ENCODE results near the gene USP13. TPM values are rescaled to one million over a fixed set of nuclear protein-coding genes. Genes with fewer than 3 reads are reported as not detected.

Gene USP13
- total and polyA plus RNA-seq, 2 of the 13 experiments (the other 11 are each of a cell fraction or from before 2014, with no cell fraction given) = 15.9 to 36.7 TPM

DNA sequence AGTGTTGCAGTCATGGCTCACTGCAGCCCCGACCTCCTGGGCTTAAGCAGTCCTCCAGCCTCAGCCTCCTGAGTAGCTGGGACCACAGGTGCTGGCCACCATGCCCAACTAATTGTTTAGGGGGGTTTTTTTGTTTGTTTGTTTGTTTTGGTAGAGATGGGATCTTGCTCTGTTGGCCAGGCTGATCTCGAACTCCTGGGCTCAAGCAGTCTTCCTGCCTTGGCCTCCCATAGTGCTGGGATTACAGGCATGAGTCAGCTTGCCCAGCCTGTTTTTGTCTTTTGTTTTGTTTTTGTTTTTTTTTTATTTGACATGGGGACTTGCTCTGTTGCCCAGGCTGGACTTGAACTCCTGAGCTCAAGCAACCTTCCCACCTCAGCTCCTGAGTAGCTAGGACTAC is 30.8 kb upstream of the USP13 start:
- BruUV-seq (replicated peaks) = no TSS peak
- POLR2A ChIA-PET = no interaction called here
- Histone ChIP-seq H3K4me1 (ENCODE audit: insufficient read depth, low read length) (no peaks in the 10 kb centered on the region), H3K4me3 (replicated peaks in 1 of 3; ENCODE audit: insufficient read depth in 1 of 3, low read depth in 2 of 3, low read length in 3 of 3) (no peak overlapping the region), H3K27me3 (ENCODE audit: control insufficient read depth in 1 of 2, insufficient read depth in 2 of 2, low read length in 2 of 2) (no peaks in the 10 kb centered on the region), H3K4me2 (ENCODE audit: low read depth, low read length) (no peak overlapping the region), H4K20me1 (ENCODE audit: insufficient read depth, low read length) (no peaks in the 10 kb centered on the region), H3K9ac (ENCODE audit: insufficient read depth, low read depth, low read length) (no peak overlapping the region), H3K9me3 (ENCODE audit: low read length) (no peaks in the 10 kb centered on the region), H3K36me3 (replicated peaks in 1 of 2; ENCODE audit: control insufficient read depth in 1 of 2, insufficient read depth in 2 of 2, low read length in 2 of 2) (peaks cover 4 to 36% of the 10 kb centered on the region in 2 experiments; a peak in 4 of 5 replicates), H2AFZ (ENCODE audit: low read length) (no peak overlapping the region), H3K79me2 (ENCODE audit: insufficient read depth, low read length) (no peaks in the 10 kb centered on the region), H3K27ac (ENCODE audit: extremely low read length, insufficient read depth, low read length) (no peak overlapping the region)
- 90% methylated on average over 2 of the region's 2 CpGs for WGBS (ENCODE audit: low lambda C conversion rate)
- no peak for ATAC-seq
- TF ChIP-seq ADNP (CRISPR knock-in tag; IDR thresholded peaks at IDR 0.05) = no peak
- TF ChIP-seq HES4 (CRISPR knock-in tag; IDR thresholded peaks at IDR 0.05; ENCODE audit: borderline replicate concordance) = no peak
- TF ChIP-seq, protein P1, sequence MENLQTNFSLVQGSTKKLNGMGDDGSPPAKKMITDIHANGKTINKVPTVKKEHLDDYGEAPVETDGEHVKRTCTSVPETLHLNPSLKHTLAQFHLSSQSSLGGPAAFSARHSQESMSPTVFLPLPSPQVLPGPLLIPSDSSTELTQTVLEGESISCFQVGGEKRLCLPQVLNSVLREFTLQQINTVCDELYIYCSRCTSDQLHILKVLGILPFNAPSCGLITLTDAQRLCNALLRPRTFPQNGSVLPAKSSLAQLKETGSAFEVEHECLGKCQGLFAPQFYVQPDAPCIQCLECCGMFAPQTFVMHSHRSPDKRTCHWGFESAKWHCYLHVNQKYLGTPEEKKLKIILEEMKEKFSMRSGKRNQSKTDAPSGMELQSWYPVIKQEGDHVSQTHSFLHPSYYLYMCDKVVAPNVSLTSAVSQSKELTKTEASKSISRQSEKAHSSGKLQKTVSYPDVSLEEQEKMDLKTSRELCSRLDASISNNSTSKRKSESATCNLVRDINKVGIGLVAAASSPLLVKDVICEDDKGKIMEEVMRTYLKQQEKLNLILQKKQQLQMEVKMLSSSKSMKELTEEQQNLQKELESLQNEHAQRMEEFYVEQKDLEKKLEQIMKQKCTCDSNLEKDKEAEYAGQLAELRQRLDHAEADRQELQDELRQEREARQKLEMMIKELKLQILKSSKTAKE (CRISPR knock-in tag; IDR thresholded peaks at IDR 0.05; ENCODE audit: borderline replicate concordance) = no peak
- no peak for TF ChIP-seq ZNF703 (CRISPR knock-in tag; IDR thresholded peaks at IDR 0.05; ENCODE audit: borderline replicate concordance)
- TF ChIP-seq ZFP90 (CRISPR knock-in tag; IDR thresholded peaks at IDR 0.05; ENCODE audit: borderline replicate concordance) = no peak
- no peak for TF ChIP-seq REPIN1 (CRISPR knock-in tag; IDR thresholded peaks at IDR 0.05; ENCODE audit: borderline replicate concordance, low read depth)
- TF ChIP-seq, protein P2, sequence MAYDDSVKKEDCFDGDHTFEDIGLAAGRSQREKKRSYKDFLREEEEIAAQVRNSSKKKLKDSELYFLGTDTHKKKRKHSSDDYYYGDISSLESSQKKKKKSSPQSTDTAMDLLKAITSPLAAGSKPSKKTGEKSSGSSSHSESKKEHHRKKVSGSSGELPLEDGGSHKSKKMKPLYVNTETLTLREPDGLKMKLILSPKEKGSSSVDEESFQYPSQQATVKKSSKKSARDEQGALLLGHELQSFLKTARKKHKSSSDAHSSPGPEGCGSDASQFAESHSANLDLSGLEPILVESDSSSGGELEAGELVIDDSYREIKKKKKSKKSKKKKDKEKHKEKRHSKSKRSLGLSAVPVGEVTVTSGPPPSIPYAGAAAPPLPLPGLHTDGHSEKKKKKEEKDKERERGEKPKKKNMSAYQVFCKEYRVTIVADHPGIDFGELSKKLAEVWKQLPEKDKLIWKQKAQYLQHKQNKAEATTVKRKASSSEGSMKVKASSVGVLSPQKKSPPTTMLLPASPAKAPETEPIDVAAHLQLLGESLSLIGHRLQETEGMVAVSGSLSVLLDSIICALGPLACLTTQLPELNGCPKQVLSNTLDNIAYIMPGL (CRISPR knock-in tag; IDR thresholded peaks at IDR 0.05; ENCODE audit: borderline replicate concordance in 1 of 2, low read depth in 1 of 2) = no peak
- TF ChIP-seq ZNF775 (CRISPR knock-in tag; IDR thresholded peaks at IDR 0.05; ENCODE audit: borderline replicate concordance) = no peak
- no peak for TF ChIP-seq MED1 (CRISPR knock-in tag; IDR thresholded peaks at IDR 0.05)
- no peak for TF ChIP-seq RFXANK (CRISPR knock-in tag; IDR thresholded peaks at IDR 0.05)
- no peak for TF ChIP-seq ZNF543 (CRISPR knock-in tag; IDR thresholded peaks at IDR 0.05)
- TF ChIP-seq NR2F2 (IDR thresholded peaks at IDR 0.05; ENCODE audit: borderline replicate concordance, low read depth) = no peak
- TF ChIP-seq EP300 (IDR thresholded peaks at IDR 0.05; ENCODE audit: low read depth in 2 of 2, low read length in 2 of 2) = no peak
- TF ChIP-seq EP300 (CRISPR knock-in tag; IDR thresholded peaks at IDR 0.05; ENCODE audit: borderline replicate concordance) = no peak
- TF ChIP-seq ZNF589 (CRISPR knock-in tag; conservative IDR thresholded peaks at IDR 0.05) = no peak
- no peak for TF ChIP-seq SCMH1 (CRISPR knock-in tag; IDR thresholded peaks at IDR 0.05; ENCODE audit: borderline replicate concordance)
- TF ChIP-seq, protein P3, sequence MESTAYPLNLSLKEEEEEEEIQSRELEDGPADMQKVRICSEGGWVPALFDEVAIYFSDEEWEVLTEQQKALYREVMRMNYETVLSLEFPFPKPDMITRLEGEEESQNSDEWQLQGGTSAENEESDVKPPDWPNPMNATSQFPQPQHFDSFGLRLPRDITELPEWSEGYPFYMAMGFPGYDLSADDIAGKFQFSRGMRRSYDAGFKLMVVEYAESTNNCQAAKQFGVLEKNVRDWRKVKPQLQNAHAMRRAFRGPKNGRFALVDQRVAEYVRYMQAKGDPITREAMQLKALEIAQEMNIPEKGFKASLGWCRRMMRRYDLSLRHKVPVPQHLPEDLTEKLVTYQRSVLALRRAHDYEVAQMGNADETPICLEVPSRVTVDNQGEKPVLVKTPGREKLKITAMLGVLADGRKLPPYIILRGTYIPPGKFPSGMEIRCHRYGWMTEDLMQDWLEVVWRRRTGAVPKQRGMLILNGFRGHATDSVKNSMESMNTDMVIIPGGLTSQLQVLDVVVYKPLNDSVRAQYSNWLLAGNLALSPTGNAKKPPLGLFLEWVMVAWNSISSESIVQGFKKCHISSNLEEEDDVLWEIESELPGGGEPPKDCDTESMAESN (CRISPR knock-in tag; conservative IDR thresholded peaks at IDR 0.05) = no peak
- TF ChIP-seq HHEX (CRISPR knock-in tag; IDR thresholded peaks at IDR 0.05) = no peak
- no peak for TF ChIP-seq ZNF138 (CRISPR knock-in tag; IDR thresholded peaks at IDR 0.05; ENCODE audit: low read depth)
- DNase-seq (ENCODE audit: low spot score) = no peak
- CTCF ChIA-PET (ENCODE audit: low intra/inter-chr PET ratio, low total read pairs) = no interaction called here
- FAIRE-seq = no peak
- in situ Hi-C loops (cut with HindIII; ENCODE audit: extremely low pct_ligation_motif_present, low pct_unique_long_range_greater_than_20kb) = no loop called here
- intact Hi-C loops (cut with micrococcal nuclease; ENCODE audit: unreplicated experiment) = no loop called here

All from HepG2 (cell line).